Activated CD4-positive, alpha-beta T cell treated with anti-CD3 and anti-CD28 coated beads, Interleukin-10, Interleukin-2, amounts not matched to agents 100 ng/mL and 50 ng/mL, durations not matched to agents 16 hours and 8 hours (primary cell): ENCODE measurements around the gene PAX2.

ENCODE experiments used
- DNase-seq: peaks from one replicate; pipeline ENCODE4 v3.0.0-alpha.2; 2020

The PAX2 gene

DNA sequence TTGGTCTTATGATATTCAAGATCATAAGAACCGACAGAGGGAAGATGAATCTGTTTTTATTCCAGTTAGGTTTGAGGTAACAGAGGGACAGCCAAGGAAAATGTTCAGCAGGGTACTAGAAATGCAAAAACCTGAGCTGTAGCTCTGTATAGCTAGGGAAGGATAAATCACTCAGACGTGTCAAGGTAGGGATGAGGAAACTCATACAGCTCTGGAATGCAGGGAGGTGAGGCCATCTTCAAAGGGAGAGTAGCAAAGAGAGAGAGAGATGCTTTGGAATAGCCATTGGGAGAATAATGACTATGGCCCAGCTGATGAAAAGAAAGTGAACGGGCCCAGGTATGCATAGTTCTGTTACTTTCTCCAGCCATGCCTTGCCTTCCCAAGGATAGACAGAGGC is 77.8 kb downstream of the PAX2 start:
- no peak for DNase-seq

GRCh38 chr10:100824886-100825285 is 79.5 kb downstream of the PAX2 start:
- DNase-seq: no peak

- no peak for DNase-seq
These were observed 80.0 kb downstream of the PAX2 start for GRCh38 chr10:100825325-100825875.

DNA sequence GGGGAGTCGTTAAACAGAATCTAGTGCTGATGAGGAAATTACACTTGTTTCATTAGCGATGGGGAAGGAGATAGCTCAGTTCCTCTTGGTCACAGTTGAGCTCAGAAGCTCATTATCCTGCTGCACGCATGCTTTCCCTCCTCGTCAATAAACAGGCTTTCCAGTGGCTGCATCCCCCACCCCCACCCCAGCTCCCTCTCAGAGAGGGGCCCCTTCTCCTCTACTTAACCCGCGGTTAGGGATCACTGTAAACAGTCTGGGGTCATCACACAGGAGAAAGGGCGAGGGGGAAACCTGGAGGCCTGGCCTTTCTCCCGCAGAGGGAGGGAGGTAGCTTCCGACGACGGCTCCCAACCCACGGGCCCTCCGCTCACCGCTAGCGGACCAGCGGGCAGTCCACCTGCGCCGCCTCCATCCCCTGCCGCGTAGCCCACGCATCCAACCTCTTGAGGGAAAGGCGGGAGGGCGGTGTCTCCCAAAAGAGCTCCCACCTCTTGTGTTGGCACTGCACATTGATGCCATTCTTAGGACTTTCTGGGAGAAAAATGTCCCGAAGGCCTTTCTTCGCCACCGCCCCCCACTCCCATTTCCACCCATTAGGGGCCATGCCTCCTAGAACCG is 80.8 kb downstream of the PAX2 start:
- no peak for DNase-seq

- DNase-seq: no peak
These were observed 81.2 kb downstream of the PAX2 start for GRCh38 chr10:100826661-100826982.

- peak; percentile 38 for DNase-seq
These were observed 81.8 kb downstream of the PAX2 start for GRCh38 chr10:100826983-100827818.

GRCh38 chr10:100827819-100828737 is 82.7 kb downstream of the PAX2 start:
- peak; percentile 36 for DNase-seq

DNA sequence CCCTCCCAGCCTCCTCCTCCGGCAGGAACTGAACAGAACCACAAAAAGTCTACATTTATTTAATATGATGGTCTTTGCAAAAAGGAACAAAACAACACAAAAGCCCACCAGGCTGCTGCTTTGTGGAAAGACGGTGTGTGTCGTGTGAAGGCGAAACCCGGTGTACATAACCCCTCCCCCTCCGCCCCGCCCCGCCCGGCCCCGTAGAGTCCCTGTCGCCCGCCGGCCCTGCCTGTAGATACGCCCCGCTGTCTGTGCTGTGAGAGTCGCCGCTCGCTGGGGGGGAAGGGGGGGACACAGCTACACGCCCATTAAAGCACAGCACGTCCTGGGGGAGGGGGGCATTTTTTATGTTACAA is 83.3 kb downstream of the PAX2 start:
- peak; percentile 23 for DNase-seq

DNA sequence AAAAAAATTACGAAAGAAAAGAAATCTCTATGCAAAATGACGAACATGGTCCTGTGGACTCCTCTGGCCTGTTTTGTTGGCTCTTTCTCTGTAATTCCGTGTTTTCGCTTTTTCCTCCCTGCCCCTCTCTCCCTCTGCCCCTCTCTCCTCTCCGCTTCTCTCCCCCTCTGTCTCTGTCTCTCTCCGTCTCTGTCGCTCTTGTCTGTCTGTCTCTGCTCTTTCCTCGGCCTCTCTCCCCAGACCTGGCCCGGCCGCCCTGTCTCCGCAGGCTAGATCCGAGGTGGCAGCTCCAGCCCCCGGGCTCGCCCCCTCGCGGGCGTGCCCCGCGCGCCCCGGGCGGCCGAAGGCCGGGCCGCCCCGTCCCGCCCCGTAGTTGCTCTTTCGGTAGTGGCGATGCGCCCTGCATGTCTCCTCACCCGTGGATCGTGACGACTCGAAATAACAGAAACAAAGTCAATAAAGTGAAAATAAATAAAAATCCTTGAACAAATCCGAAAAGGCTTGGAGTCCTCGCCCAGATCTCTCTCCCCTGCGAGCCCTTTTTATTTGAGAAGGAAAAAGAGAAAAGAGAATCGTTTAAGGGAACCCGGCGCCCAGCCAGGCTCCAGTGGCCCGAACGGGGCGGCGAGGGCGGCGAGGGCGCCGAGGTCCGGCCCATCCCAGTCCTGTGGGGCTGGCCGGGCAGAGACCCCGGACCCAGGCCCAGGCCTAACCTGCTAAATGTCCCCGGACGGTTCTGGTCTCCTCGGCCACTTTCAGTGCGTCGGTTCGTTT is 83.9 kb downstream of the PAX2 start:
- no peak for DNase-seq

GRCh38 chr10:100829933-100830727 is 84.7 kb downstream of the PAX2 start:
- DNase-seq: no peak

DNA sequence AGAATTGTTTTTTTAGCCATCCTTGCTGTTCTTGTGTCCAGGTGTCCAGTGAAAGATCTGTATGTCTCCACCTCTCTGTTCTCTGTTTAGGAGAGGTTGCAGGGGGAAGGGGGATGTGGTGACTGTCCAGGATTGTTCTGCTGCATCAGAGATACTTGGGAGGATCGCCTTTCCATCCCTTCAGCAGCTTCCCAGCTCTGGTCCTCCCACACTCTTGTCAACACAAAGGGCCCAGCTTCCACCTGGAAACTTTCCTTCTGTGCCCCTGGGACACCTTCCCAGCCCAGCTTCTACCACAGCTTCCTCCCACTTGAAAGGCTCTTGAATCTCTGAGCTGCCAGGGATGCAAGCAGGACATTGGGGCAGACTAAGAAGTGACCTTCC is 85.3 kb downstream of the PAX2 start:
- DNase-seq: no peak

DNA sequence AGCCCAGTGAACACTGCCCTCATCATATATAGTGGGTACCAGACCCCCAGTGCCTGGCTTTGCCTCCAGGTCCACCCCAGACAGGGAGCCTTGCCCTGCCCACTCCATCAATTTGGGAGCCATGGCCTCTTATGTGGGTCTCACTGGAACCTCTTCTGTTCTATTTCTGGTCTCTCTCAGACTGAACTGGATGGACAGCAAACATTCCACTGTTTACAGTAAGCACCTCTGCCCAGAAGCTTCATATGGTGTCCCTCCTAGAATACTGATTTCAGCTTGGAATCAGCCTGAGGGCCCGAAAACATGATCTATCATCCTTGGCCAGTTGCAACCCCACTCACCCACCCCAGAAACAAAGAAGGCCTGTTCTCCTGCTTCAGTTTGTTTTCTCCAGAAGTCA is 86.4 kb downstream of the PAX2 start:
- no peak for DNase-seq

DNA sequence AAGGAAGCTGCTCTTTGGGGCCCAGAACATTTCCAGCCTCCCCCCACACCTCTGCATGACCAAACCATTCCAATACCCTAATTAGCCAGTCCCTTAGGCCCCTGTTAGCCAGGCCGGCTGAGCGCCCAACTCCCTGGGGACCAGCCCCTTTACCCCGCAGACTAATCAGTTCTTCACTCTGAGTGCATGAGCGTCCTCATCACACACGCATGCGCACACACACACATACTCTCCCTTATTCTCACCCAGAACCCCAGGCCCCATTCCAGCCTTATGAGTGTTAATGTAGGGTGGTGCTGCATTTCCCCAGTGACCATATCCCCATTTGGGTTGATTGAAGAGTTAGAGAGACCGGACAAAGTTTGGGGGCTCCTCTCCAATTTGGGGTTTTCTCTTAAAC is 90.4 kb downstream of the PAX2 start:
- DNase-seq: no peak

GRCh38 chr10:100836891-100837290 is 91.5 kb downstream of the PAX2 start:
- DNase-seq: no peak

GRCh38 chr10:100837300-100837699 is 91.9 kb downstream of the PAX2 start:
- no peak for DNase-seq

DNA sequence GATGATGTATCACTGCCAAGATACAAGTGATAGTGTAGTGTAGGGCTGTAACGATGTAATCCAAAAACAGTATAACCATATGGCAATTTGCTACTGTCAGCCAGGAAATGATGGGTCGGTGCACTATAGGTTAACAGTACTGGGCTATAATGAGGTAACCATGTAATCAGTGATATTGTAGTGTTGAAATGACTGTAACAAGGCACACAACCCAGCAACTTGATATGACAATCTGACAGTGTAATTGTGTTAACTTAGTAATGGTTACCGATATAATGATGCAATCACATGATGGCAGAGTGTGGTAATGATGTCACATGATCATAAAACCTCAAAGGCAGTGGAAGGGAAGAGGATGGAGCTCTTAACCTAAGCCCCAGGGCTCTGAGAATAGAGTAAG is 93.6 kb downstream of the PAX2 start:
- peak; percentile 41 for DNase-seq

- no peak for DNase-seq
These were observed 96.1 kb downstream of the PAX2 start for GRCh38 chr10:100841528-100841927.

GRCh38 chr10:100847440-100847839 is 102.1 kb downstream of the PAX2 start:
- peak; percentile 89 for DNase-seq

DNA sequence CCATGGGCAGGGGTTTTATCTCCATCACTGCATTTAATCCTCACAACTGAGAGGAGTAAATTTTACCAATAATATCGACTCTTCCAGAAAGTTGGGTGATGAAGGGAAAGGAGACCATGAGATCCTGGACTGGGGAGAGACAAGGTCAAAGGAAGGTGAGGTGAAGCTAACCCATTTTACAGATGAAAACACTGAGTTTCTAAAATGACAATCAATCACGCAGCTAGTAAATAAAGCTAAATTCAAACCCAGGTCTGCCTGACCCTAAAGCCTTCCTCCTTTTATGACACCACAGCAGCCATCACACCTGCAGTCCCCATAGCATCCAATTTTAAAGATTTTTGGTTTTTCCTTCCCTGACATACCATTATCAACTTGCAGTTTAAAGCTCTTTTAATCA is 103.4 kb downstream of the PAX2 start:
- no peak for DNase-seq

GRCh38 chr10:100858261-100858660 is 112.9 kb downstream of the PAX2 start:
- no peak for DNase-seq

GRCh38 chr10:100858747-100859483 is 113.5 kb downstream of the PAX2 start:
- no peak for DNase-seq
